GM18508 (cell line): ENCODE measurements around the gene RPS21.

ENCODE experiments used
- ATAC-seq: cut with Tn5 transposase; IDR thresholded peaks from one replicate; pipeline ENCODE4 v1.9.1; 2021; ENCODE audit warnings: moderate number of reproducible peaks; ENCODE audit not compliant: insufficient read depth, unreplicated experiment

Gene RPS21

DNA sequence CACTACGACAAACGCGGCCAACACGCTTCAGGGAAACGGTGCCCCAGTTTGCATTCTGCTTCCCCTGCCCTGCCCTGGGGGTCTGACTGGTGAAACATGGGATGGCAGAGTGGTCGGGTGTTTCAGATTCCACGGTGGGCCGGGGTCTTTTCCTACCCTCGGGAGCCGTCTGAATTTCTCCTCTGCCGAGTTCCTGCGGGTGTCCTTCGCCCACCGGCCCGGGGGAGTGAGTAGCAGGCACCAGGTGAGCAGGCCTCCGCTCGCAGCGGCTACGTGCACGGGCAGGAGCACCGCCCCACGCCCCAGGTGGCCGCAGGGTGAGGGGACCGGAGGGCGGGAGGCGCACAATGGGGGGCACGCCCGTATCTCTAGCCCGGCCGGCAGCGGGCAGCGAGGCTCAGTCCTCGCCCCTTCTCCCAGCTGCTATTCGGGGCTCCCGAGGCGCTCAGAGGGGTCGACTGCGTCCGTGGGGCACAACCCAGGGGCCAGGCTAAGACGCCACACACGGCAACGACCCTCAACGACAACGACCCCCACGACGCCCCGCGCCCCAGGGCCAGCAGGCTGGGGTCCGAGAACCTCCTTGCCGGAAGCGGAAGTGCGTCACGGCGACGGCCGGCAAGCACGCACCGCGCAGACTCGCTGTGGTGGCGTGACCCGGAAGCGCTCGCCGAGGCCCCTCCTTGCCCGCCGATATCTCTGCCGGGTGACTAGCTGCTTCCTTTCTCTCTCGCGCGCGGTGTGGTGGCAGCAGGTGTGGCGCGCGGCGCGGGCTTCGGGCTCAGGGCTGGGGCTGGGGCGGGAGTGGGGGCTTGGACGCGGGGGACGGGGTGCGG is at the start of gene RPS21:
Gene RPS21 (plus strand): TSS at position 721 of the 836 bp plus-strand sequence. CDS start 236 bp downstream, outside the sequence.
- ATAC-seq, result no peak

DNA sequence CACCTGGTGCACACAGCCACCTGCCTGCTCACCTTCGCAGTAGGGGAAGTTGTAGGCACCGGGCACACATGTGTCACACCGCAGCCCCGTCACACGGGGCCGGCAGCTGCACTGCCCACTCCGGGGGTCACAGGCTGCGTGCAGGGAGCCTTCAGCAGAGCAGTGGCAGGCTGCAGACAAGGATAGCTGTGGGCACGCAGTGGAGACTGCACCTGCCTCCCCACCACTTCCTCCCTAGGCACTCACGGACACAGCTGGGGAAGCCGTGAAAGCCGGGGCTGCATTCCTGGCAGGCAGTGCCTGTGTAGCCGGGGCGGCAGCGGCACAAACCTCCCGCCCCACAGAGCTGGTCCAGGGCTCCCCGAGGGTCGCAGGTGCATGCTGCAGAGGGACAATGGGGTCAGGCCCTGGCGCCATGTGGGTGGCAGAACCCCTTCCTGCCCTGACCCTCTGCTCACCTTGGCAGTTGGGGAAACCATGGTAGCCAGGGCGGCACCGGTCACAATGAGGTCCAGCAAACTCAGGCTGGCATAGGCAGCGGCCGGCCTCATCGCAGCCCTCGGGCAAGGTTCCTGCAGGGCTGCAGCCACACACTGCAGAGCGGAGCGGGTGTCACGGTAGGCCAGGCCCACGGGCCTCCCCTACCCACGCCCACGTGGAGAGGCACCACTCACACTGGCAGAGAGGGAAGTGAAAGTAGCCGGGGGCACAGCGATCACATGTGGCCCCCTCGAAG is 49.2 kb upstream of the RPS21 start:
- no peak for ATAC-seq

DNA sequence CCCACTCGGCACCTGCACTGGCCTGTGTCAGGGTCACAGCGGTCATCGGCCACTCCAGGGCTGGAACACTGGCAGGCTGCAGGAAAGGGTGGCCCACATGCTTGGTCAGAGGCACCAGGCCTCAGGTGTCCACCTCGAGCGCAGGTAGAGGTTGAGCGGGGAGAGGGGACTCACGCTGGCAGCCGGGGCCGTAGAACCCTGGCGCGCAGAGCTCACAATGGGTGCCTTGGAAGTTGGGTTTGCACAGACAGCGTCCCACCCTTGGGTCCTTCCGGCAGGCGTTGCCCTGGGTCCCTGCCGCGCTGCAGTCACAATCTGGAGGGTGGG is 48.6 kb upstream of the RPS21 start:
- no peak for ATAC-seq

DNA sequence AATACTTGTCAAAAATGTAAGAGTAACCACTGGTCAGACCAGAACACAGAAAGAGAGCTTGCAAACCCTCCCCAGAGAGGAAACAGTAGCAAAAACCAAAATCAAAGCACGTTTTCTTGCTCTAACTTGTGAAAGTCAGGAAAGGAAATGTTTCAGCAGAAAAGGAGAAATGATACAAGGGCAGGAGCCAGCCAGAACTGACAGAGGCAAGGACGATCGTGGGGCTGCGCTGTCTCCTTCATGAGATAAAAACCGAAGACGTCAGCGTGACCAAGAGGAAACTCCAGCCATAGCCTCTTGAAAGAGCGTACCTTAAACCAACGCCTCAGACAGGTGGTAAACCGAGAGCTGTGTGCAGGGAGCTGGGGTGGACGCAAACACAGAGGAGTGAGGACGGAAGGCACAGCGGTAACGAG is 47.2 kb upstream of the RPS21 start:
- peak; percentile 52 for ATAC-seq

DNA sequence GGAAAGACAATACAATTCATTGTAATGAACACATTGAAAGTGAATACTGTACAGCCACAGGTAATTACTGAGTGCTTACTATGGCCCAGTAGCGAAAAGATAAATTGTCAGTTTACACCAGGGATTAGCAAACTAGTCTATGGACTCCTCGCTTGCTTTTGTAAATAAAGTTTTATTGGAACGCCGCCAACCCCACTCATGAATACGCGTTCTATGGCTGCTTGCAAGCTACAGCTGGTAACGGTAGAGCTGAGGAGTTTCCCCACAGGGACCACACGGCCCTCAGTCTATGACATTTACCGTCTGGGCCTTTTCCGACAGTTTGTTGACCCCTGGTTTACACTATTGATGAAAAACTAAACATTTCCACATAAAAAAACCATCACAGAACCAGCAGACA is 44.0 kb upstream of the RPS21 start:
- ATAC-seq, result no peak

DNA sequence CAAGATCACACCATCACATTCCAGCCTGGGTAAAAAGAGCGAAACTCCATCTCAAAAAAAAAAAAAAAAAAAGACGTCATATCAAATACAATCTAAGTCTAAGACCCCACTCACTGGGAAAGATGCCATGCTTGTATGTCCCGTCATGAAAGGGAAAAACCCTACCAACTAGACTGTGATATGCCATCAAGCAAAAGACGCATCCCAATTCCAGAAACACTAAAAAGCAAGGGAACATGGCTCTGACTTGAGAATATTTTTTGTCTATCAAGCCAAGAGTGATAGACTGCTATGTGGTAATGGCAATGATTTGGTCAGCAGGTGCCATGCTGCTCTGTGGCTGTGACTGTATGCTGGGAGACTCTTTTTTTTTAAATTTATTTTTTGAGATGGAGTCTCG is 42.8 kb upstream of the RPS21 start:
- no peak for ATAC-seq

DNA sequence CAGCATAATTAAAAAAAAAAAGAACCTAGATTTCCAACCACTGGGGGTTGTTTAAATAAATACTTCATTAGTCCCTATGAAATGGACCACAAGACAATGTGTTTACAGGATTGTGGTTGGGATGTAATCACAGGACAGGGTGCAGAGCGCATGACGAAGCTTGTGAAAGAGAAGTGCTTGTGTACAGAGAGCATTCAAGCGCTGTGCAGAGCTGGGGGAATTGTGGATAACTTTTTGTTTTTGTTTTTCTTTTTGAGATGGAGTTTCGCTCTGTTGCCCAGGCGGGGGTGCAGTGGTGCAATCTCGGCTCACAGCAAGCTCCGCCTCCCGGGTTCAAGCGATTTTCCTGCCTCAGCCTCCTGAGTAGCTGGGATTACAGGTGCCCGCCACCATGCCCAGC is 42.1 kb upstream of the RPS21 start:
- ATAC-seq, result no peak

DNA sequence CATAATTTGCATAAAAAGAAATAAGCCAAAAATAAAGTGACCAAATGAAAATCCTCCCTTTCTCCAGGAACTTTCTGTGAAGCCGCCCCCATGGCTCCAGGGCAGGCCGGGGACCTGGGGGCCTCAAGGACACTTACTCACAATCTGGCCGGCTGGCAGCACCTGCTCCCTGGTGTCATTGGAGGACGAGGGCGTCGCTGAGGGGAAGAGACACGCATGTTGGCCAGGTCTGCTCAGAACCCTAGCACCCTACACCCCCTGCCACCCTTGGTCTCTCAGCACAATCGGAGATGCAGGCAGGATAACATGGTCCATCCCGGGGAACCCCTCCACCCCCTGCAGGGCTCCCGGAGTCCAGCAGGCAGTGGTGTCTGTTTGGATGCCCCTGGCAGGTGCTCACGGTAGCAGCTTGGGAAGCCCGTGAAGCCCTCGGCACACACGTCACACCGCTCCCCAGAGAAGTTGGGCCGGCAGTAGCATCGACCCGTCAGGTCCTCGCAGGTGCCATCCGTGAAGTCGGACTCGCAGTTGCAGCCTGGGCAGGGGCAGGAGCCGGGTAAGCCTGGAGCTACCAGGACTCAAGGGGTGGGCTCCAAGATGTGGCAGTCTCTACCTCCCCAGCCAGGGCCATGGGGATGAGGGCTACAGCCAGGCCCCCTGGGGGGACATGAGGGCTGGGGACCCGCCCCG is 41.1 kb upstream of the RPS21 start:
- ATAC-seq, result no peak

DNA sequence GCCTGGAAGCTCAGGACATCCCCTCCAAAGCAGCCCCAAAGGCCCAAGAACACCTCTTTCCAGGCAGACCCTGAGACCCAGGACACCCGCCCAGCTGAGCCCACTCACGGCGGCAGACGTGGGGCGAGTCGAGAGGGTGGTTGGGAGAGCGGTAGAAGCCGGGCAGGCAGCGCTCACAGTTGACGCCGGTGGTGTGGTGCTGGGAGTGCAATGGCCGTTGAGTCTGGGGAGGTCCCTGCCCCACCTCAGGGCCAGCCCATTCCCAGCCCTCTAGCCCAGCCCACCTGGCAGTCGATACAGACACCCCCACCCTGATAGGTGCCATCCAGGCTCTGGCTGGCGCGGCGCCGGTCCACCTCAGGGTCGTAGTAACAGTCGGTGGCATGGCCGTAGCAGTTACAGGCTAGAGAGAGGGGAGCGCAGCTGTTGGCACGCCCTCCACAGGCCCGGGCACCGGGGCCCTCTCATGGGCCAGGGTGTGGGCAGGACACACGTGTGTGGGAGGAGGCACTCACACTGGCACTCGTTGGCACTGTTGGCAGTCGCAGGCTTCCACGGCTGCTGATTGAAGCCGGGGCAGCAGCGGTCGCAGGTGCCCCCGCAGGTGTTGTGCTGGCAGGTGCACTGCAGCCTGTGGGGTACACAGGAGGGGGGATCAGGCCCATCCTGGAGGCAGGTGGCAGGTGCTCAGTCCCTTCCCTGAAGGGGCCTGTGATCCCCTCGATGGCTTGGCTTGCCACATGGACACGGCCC is 40.3 kb upstream of the RPS21 start:
- no peak for ATAC-seq

DNA sequence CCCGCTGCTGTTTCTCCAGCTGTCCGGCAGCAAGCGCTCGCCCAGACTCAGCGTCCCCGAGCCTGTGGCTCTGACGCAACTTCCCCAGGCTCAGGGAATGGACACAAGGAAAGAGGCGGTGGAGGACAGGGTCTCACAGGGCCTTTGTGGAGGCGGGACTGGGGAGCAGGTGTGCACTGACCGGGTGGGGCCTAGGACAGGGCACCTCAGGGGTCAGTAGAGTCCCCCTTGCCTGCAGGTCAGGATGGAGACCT is 39.8 kb upstream of the RPS21 start:
- ATAC-seq, result no peak

DNA sequence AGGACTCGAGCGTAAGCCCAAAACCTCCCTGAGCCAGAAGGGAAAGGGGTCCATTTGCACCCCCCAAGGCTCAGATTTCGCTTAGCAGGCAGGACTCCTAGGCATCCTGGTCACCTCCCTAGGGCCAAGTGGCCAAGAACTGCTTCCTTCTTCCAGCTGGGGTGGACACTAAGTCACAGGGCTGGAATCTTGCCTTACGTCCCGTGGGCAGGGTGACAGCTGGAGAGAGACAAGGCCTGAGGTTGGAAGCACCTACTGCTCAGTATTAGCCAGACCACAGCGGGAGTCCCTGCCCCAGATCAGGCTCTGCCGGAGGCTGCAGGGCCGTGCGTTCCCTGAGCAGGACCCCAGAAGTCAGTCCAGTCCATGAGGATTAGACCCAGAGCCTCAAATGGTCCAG is 39.5 kb upstream of the RPS21 start:
- ATAC-seq, result no peak

DNA sequence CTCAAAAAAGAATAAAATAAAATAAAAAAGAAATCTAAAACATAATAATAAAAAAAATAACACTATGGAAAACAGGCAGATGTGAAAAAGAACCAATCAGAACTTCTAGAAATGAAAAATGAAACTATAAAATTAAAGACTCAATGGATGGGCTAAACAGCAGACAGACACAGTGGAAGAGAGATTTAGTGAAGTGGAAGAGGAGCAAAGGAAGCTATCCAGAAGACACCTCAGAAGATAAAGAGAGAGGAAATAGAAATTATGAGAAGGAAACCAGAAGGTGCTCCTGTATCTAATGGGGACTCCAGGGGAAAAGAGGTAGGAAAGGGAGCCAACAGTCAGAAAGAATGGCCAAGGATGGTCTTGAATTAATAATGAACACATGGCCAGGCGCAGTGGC is 38.3 kb upstream of the RPS21 start:
- ATAC-seq, result no peak

DNA sequence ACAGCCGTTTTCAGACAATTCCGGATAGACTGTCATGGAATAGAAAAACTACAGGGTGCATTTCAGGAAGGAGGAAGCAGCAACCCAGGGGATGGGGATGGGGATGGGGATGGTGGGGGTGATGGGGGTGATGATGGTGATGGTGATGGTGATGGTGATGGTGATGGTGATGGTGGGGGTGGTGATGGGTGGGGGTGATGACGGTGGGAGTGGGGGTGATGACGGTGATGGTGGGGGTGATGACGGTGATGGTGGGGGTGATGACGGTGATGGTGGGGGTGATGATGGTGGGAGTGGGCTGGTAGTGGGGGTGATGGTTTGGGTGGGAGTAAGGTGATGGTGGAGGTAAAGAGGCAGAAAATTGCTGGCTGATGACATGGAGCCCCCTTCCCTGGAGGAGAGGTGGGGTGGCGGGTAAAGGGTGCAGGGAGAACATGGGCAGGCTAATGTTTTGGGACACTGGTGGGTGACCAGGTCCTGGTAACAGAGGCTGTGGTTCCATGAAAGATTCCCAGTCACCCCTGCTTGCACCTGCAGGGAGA is 37.3 kb upstream of the RPS21 start:
- no peak for ATAC-seq

DNA sequence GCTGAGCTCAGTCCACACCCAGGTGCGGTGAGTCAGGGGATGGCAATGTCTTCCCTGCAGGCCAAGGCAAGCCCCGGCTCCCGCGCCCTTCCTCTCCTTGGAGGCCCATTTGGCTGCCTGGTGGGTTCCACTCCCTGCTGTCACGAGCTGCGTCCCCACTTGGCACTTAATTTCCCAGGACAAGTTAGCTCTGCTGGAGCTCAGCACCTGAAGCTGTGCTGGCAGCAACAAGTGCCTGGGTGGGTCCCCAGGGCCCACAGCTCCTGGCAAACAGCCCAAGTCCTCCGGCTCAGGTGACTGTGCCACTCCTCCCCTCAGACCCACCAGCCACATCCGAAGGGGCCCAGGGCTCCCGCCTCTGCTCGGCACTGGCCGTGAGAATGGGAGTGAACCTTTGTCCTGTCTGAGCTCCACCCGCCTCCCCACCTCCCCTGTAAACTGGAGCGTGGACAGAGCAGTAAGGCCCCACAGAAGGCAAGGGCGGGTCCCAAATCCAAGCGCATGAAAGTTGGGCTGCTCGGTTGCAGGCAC is 36.7 kb upstream of the RPS21 start:
- ATAC-seq, result no peak

DNA sequence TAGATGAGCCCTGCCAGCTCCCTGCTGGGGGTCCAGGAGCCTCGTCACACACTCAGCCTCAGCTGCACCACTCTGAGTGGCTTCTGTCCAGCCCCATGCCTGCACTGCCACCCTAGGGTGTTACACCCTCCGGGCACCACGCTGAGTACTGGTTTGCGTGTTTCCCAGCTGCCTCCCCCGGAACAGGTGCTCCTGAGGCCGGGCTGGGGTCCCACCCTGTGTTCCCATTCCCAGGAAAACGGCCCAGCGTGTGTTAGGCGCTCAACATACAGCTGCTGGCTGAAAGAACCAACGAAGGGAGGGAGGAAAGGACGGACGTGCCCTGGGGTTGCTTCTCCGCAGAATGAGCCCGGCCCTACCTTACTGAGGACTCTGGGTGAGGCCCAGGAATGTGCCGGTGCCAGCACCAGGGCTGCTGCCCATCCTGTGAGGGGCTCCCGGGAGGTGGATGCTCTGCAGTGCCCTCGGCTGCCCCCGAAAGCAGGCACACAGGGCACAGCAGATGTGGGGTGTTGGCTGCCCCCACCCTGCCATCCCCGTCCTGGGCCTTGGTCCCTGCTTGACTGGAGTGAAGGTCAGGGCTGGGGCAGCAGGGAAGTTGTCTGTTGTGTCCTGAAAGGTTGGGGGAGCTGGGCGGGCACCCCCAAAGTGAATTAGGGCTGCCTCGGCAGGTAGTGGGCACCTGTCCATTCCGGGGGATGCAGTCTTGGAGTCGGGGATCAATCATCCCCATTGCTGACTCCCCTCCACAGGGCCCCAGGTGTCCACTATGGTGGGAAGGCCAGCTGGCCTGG is 36.1 kb upstream of the RPS21 start:
- ATAC-seq, result no peak

DNA sequence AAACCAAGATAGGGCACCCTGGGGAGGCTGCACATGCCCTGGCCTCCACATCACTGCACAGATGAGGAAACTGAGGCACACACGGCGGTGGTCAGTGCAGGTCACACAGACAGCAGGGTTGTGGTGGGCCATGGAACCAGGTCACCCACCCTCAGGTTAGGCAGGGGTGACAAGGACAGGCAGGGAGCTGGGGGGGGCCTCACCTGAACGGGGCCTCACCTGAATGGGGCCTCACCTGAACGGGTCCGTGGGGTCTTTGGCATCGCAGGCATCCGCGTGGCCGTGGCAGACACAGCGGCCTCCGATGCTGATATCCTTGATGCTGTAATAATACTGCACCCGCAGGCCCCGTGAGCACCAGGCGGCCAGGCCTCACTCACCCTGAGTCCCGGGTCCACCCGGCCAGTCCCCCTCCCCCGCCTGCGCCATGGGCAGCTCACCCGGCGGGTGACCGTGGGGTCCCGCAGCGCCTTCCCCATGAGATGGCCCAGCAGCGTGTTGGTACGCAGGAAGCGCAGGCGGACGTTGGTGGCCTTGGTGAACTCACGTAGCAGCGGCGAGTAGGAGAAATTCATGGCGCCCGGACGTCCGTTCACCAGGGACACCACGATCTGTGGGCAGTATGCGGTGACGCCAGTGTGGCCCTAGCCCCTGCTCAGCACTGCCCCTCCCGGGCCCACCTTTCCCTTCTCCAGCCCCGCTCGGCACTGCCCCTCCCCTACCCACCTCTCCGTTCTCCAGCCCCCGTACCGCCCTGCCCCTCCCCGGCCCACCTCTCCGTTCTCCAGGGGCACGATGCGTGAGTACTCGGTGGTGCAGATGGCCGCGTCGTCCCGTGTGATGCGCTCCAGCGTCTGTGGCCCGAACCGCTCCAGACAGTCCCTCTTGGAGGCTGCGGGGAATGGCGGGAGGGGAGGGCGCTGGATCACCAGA is 35.2 kb upstream of the RPS21 start:
- no peak for ATAC-seq

DNA sequence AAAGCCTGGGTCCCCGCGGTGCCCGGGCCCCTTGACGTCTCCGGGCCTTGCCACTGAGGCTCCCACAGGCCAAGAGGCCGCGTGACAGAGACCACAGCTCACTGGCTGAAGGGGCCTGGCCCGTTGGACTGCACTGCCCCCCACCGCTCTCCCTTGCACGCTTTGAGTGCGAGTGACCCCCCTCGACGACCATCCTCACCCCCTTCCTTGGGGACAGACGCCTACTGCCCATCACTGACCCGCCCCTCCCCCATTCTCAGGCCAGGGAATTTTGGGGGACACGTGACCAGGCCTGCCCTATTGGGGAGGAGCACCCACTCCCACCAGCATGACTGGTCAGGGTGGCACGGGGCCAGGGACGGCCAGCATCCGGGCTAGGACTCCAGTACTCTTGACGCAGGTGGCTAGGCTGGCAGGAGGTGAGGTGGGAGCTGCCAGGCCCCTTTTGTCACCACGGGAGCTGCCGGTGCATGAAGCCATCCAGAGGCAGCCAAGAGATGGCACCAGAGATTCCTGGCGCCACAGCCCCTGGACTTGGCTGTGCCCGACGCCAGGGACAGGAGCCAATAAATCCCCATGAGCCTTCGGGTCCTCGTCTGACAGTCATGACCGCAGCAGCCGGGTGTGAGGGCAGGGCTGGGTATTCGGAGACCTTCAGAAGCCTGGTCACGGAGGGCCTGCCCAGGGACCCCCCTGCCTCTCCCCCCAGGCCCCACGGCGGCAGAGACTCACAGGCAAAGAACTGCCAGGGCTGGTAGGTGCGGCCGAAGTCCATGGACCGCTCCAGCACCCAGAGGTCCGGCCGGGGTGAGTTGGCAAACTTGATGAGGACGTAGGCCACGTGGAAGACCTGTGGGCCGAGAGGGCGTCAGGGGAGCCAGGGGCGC is 34.3 kb upstream of the RPS21 start:
- ATAC-seq, result no peak
